Measurements from ENCODE around the gene PRAME. TPM values are rescaled to one million over a fixed set of nuclear protein-coding genes. Genes with fewer than 3 reads are reported as not detected.
"Not testable (repeated sequence)": the region's sequence is repeated elsewhere in the genome, so short reads cannot be mapped to it uniquely, and the experiment has no call there.

Gene PRAME, protein sequence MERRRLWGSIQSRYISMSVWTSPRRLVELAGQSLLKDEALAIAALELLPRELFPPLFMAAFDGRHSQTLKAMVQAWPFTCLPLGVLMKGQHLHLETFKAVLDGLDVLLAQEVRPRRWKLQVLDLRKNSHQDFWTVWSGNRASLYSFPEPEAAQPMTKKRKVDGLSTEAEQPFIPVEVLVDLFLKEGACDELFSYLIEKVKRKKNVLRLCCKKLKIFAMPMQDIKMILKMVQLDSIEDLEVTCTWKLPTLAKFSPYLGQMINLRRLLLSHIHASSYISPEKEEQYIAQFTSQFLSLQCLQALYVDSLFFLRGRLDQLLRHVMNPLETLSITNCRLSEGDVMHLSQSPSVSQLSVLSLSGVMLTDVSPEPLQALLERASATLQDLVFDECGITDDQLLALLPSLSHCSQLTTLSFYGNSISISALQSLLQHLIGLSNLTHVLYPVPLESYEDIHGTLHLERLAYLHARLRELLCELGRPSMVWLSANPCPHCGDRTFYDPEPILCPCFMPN
- total RNA-seq, result not detected

DNA sequence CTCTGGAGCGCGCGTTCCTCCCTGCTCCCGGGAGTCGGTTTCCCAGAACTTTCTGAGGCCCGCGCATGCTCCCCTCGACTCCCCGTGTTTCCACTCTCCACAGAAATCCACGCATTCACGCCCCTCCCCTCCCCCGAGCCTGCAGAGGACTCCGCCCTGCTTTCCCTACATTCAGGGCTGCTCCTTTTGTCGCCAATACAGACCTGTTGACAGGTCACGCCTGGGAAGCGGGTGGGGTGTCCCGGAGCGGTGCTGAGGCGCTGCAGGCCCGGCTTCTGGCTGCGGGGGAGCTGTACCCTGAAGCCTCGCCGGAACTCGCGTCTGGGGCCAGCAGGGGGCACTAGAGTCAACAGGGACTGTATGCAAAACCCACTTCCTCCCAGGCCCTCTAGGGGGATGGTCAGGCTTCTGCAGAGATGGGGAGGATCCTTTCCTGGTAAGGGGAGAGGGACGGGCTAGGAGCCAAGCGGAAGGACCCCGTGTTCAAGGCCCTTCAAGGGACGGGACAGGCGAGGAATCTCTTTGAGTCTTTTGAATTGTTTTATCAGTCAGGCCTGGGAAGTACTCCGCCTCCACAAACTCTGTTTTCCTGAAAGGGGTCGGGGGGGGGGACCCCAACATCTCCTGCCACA is at the start of gene PRAME:
PRAME (minus strand) TSS at position 294 of the 632 bp plus-strand sequence. CDS start 2,433 bp downstream, outside the sequence.
- DNase-seq, result no peak

DNA sequence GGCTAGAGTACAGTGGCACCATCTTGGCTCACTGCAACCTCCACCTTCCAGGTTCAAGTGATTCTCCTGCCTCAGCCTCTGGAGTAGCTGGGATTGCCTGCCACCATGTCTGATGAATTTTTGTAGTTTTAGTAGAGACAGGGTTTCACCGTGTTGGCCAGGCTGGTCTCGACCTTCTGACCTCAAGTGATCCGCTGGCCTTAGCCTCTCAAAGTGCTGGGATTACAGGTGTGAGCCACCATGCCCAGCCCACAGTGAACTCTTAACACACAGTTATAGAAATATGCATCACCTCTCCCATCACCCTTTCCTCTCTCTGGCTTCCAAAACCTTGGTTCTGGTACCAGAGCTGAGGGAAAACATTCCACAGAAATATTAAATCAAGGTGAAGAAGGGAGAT is 49.0 kb upstream of the PRAME start:
- DNase-seq, result not testable (repeated sequence)

DNA sequence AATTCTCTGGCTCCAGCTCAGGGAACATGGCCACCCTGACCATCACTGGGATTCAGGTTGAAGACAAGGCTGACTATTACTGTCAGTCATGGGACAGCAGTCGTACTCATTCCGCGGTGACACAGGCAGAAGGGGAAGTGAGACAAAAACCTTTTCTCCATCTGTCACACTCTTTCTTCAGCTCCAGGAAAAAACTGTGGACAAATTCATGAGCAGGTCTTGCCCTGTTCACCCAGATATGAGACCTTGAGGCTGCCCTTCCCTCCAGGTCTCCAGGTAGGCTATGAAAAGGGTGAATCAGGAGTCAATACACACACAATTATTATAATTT is 46.0 kb upstream of the PRAME start:
- DNase-seq, result no peak

- DNase-seq, result no peak
Observed at GRCh38 chr22:22604326-22605073, 45.4 kb upstream of the PRAME start.

DNA sequence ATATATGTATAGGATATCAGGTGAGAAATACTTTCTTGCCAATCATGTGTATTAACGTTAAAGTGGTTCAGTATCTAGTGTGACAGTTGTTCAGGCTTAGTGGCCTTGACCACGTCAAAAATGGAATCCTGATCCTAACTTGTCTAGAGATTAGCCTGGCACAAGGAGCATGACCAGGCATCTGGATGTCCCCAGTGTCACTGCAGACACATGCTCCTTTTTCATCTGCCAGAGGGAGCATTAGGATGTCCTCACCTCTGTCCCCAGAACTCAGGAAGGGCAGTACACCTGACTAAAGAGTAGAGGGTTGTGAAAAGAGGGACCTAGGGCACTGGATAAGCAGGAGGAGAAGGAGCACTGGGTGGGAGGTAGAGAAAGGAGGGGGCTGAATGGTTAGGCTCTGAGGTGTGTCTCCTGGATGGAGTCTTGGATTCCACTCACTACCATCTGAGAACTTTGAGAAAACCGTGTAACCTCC is 44.4 kb upstream of the PRAME start:
- no peak for DNase-seq

GRCh38 chr22:22600531-22601261 is 41.6 kb upstream of the PRAME start:
- DNase-seq, result no peak

GRCh38 chr22:22599248-22599647 is 40.2 kb upstream of the PRAME start:
- DNase-seq, result no peak

GRCh38 chr22:22598144-22598543 is 39.1 kb upstream of the PRAME start:
- no peak for DNase-seq

- DNase-seq, result no peak
Observed at GRCh38 chr22:22595001-22595835, 36.2 kb upstream of the PRAME start.

DNA sequence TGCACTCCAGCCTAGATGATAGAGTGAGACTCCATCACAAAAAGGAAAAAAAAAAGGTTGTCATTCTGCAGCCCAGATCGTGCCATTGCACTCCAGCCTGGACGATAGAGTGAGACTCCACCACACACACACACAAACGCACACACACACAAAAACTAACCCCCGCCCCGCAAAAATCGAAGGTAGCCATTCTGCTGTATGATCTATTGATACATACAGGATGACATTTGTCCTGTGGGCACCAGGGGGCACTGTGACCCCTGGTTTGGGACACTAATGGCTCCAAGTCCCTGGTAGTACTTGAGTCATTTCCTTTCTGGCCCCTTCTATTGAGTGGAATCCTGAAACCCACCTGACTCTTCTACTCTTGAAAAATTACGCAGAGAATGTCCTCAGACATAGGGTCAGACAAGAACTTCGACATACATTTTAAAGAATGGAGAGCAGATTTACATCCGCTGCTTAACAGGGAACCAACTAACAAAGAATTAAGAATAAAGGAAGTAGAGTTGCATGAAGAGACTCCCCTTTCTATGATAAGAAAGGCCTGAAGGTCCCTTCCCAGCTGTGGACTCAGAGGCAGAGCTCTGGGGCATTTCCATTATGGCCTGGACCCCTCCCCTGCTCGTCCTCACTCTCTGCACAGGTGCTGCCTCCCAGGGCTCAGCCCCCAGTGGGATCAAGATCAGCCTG is 35.0 kb upstream of the PRAME start:
- no peak for DNase-seq

DNA sequence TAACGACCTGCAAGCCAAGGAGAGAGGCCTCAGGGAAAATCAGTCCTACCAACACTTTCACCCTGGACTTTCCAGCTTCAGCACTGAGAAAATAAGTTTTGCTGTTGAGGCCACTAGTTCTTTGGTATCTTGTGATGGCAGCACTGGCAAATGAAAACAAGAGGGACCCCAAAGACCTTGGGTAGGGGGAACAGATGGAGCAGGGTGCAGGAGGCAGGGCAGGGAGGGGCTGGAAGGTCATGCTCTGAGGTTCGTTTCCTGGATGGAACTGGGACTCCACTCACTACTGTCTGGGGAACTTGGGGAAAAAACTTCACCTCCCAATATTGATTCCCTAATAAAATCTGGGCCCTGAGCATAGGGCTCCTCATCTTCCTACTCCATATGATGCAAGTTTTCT is 34.2 kb upstream of the PRAME start:
- no peak for DNase-seq

DNA sequence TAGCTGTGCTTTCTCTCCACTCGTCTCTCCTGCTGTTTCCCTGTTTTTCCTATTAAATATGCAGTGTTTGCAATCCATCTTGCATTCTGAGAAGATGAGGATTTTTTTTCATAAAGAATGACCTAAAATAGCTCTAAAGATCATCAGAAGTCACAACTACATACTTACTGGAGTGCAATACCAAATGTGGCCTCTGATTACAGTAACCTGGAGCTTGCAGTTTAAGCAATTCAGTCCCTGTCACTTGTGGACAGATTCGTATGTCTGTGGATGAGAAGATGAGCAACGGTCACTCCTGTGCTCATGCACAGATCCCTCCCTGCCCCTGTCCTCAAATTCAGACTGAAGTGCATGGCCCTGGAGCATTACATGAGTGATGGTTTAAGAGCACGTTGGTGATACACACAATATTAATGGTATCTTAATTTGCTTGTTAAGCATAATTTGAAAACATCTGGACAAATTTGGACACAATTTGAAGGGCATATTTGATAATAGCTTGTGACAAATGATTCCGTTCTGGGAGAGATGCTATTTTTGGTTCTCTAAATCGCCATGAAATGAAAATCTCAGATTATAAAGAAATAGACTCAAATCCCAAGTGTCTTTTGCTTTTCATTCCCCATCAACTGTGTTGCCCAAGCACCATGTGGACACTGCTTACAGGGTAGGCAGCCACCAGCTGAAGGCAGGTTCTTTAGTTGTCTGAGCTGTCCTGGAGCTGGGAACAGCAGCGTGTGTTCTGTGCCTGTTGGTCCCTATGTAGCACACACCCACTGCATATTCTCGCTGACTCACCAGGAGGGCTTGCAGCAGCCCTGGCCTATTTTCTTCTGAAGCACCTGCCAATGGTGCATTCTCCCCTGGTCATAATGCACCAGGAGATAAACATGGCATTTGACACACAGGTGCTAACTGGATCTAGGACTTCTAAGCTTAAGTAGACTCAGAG is 32.6 kb upstream of the PRAME start:
- no peak for DNase-seq

- no peak for DNase-seq
Observed at GRCh38 chr22:22590136-22590891, 31.2 kb upstream of the PRAME start.

DNA sequence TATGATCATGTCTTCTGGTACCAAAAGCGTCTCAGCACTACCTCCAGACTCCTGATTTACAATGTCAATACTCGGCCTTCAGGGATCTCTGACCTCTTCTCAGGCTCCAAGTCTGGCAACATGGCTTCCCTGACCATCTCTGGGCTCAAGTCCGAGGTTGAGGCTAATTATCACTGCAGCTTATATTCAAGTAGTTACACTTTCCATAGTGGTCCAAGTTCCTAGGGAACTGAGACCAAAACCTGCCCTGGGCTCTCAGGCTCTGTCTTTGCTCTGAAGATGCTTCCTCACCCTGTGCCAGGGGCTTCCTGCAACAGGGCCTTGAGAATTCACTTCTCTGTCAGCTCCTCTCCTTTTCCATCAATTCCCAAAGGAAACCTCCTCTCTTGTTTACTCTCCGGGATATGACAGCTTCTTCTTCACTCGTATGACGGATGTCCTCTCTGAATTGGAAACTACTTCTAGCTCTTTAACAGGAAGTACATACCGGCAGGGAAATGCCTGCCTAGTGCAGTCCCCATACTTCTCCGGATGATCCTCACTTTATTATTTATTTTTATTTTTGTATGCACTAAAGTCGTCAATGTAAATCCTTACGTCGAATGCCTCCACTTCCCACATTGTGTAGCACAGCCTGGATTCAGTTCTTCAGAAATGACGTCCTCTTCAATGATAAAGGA is 29.6 kb upstream of the PRAME start:
- DNase-seq, result no peak

- DNase-seq, result no peak
Observed at GRCh38 chr22:22587577-22588188, 28.6 kb upstream of the PRAME start.

GRCh38 chr22:22584722-22585121 is 25.7 kb upstream of the PRAME start:
- no peak for DNase-seq

DNA sequence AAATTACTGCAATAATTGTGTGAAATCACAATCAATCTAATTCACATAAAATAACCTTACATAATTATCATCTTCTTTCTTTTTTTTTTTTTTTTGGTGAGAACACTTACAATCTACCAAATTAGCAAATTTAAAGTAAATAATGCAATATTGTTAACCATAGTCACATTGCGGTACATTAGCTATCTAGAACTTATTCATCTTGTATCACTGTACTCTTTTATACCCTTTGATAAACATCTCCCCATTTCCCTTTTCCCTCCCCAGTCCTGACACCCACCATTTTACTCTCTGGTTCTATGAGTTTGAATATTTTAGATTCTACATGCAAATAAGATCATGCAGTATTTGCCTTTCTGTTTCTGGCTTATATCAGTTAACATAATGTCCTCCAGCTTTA is 24.0 kb upstream of the PRAME start:
- no peak for DNase-seq

- not testable (repeated sequence) for DNase-seq
Observed at GRCh38 chr22:22581524-22581923, 22.5 kb upstream of the PRAME start.

Measured in skin of body (tissue), 2 donors.